Testis (tissue), 2 donors: ENCODE results near the gene RBM28.

Source experiments
- CTCF ChIP-seq, 3 experiments: fragments of 450-650 bp in 2 of 3; fragments of 200-600 bp in 1 of 3; sonication (generic) in 1 of 3; IDR thresholded peaks; one replicate each; pipeline ENCODE4 v1.5.1; 2016 to 2019; ENCODE audit warnings: antibody characterized with exemption in 3 of 3, mild to moderate bottlenecking in 2 of 3, moderate library complexity in 1 of 3
- POLR2A ChIP-seq: fragments of 450-650 bp; IDR thresholded peaks from one replicate; pipeline ENCODE4 v1.6.1; 2017; ENCODE audit warnings: antibody characterized with exemption, mild to moderate bottlenecking, moderate library complexity

- TF ChIP-seq CTCF (IDR thresholded peaks at IDR 0.05) (no peak), POLR2A (no peak)
Observed at GRCh38 chr7:128383776-128384175, 40.1 kb upstream of the RBM28 start.
